Erythroblast (primary cell): Measurements from ENCODE around the gene PRRC2C.

ENCODE experiments used
- GATA1 ChIP-seq: IDR thresholded peaks from 2 replicates; pipeline ENCODE4 v1.6.1; 2011; ENCODE audit warnings: low read depth, mild to moderate bottlenecking, control low read depth, low read length, moderate library complexity
- POLR2A ChIP-seq: IDR thresholded peaks from 2 replicates; pipeline ENCODE4 v1.6.1; 2011; ENCODE audit warnings: mild to moderate bottlenecking, low read length

- TF ChIP-seq POLR2A (no peak), GATA1 (no peak)
Measured at GRCh38 chr1:171585715-171586114, 100.4 kb downstream of the PRRC2C start.
